ENCODE results near the gene RAD51B. TPM values are rescaled to one million over a fixed set of nuclear protein-coding genes. Genes with fewer than 3 reads are reported as not detected.
"Not testable (repeated sequence)": the region's sequence is repeated elsewhere in the genome, so short reads cannot be mapped to it uniquely, and the experiment has no call there.

RAD51B gene
- total RNA-seq, 4 donors from 2014 or later: 6.2 to 39.9 (median 12.9) TPM

GRCh38 chr14:67967206-67967605, 147.6 kb downstream of the RAD51B start:
- no peaks in the 10 kb centered on the region for H3K36me3 ChIP-seq
- peaks cover 9 to 59% (median 32%) of the 10 kb centered on the region in 3 donors for H3K4me1 ChIP-seq
- no peak for DNase-seq
- H3K4me3 ChIP-seq: no peak overlapping the region
- 100% methylated on average over 1 of the region's 1 CpG; no CpG with 5 or more reads in 1 of the 2 donors for WGBS, 2 donors
- no peaks in the 10 kb centered on the region for H3K9me3 ChIP-seq
- H3K27me3 ChIP-seq: no peaks in the 10 kb centered on the region
- H3K27ac ChIP-seq: peak overlapping the region in 1 of 4 donors; percentile 2
- intact Hi-C loops (cut with DNase I): no loop called here
- TF ChIP-seq CTCF (IDR thresholded peaks at IDR 0.05): no peak
- no peak for TF ChIP-seq POLR2A (IDR thresholded peaks at IDR 0.05)

- H3K27me3 ChIP-seq; intact Hi-C loops (cut with DNase I); H3K9me3 ChIP-seq; H3K27ac ChIP-seq; H3K36me3 ChIP-seq; H3K4me3 ChIP-seq; DNase-seq: not testable (repeated sequence)
- peaks cover 7 to 59% (median 33%) of the 10 kb centered on the region in 3 donors for H3K4me1 ChIP-seq
- WGBS, 2 donors: 81 to 100% methylated on average over 2 of the region's 2 CpGs
These were observed 148.4 kb downstream of the RAD51B start for GRCh38 chr14:67967970-67968369.

GRCh38 chr14:67970923-67971322, 151.3 kb downstream of the RAD51B start:
- Histone ChIP-seq H3K9me3 (no peaks in the 10 kb centered on the region), H3K4me1 (peaks cover 0 to 37% (median 13%) of the 10 kb centered on the region in 3 donors), H3K4me3 (no peak overlapping the region), H3K27me3 (no peaks in the 10 kb centered on the region), H3K27ac (no peak overlapping the region), H3K36me3 (no peaks in the 10 kb centered on the region)
- intact Hi-C loops (cut with DNase I): no loop called here
- WGBS, 2 donors: 46 to 68% methylated on average over 4 of the region's 4 CpGs
- DNase-seq: no peak
- TF ChIP-seq CTCF (IDR thresholded peaks at IDR 0.05): no peak
- no peak for TF ChIP-seq POLR2A (IDR thresholded peaks at IDR 0.05)

GRCh38 chr14:67971627-67972625, 152.3 kb downstream of the RAD51B start:
- intact Hi-C loops (cut with DNase I): no loop called here
- peaks cover 0 to 29% (median 13%) of the 10 kb centered on the region in 3 donors for H3K4me1 ChIP-seq
- TF ChIP-seq POLR2A (IDR thresholded peaks at IDR 0.05): no peak
- TF ChIP-seq CTCF (IDR thresholded peaks at IDR 0.05): no peak

GRCh38 chr14:67973436-67973835, 153.9 kb downstream of the RAD51B start:
- Histone ChIP-seq H3K36me3 (no peaks in the 10 kb centered on the region), H3K4me3 (no peak overlapping the region), H3K27me3 (no peaks in the 10 kb centered on the region), H3K9me3 (no peaks in the 10 kb centered on the region), H3K27ac (no peak overlapping the region), H3K4me1 (peaks cover 4 to 44% (median 20%) of the 10 kb centered on the region in 3 donors)
- DNase-seq: no peak
- TF ChIP-seq CTCF (IDR thresholded peaks at IDR 0.05): no peak
- TF ChIP-seq POLR2A (IDR thresholded peaks at IDR 0.05): no peak
- intact Hi-C loops (cut with DNase I): no loop called here

More at GRCh38 chr14:67971627-67972625, 152.3 kb downstream of the RAD51B start:
- no peak for DNase-seq
- 29 to 44% methylated on average over 4 of the region's 4 CpGs for WGBS, 2 donors
- H3K27ac ChIP-seq: peak overlapping the region in 2 of 4 donors; percentile 39 to 42
- H3K4me3 ChIP-seq: no peak overlapping the region
- H3K27me3 ChIP-seq: no peaks in the 10 kb centered on the region
- no peaks in the 10 kb centered on the region for H3K9me3 ChIP-seq
- H3K36me3 ChIP-seq: no peaks in the 10 kb centered on the region
